Breast epithelium (tissue), 4 donors: ENCODE data around the gene WRAP53. TPM values are rescaled to one million over a fixed set of nuclear protein-coding genes. Genes with fewer than 3 reads are reported as not detected.
A peak's percentile ranks its signal among the peaks of the same experiment; 100 is the strongest.

Source experiments
- DNase-seq, 2 donors: peaks; one replicate each; pipeline ENCODE4 v3.0.0-alpha.2; 2019; ENCODE audit warnings: low spot score in 2 of 2
- H3K27ac ChIP-seq, 2 donors: fragments of 200-600 bp; sonication (generic) in 1 of 2; one replicate each; pipeline ENCODE4 v1.5.1; 2016 to 2019; ENCODE audit warnings: mild to moderate bottlenecking in 1 of 2
- H3K27me3 ChIP-seq, 2 donors: fragments of 200-600 bp; sonication (generic) in 1 of 2; one replicate each; pipeline versions ENCODE4 v1.5.1 to v1.6.0; 2017 to 2019; ENCODE audit warnings: control low read depth in 1 of 2, mild to moderate bottlenecking in 1 of 2
- H3K36me3 ChIP-seq: fragments of 200-600 bp; one replicate; pipeline ENCODE4 v1.5.1; 2019
- H3K4me1 ChIP-seq, 2 donors: fragments of 200-600 bp; sonication (generic); one replicate each; pipeline ENCODE4 v1.5.1; 2016 to 2019; ENCODE audit warnings: control low read depth in 1 of 2
- H3K4me3 ChIP-seq, 3 donors: fragments of 200-600 bp; sonication (generic); 1 replicate in 2 of 3; 2 replicates in 1 of 3; pipeline ENCODE4 v1.5.1; 2016 to 2019; ENCODE audit warnings: mild to moderate bottlenecking in 3 of 3, moderate library complexity in 2 of 3
- H3K9me3 ChIP-seq, 2 donors: fragments of 200-600 bp; sonication (generic) in 1 of 2; one replicate each; pipeline ENCODE4 v1.5.1; 2016 to 2019; ENCODE audit warnings: control low read depth in 1 of 2
- POLR2A ChIP-seq: fragments of 450-650 bp; IDR thresholded peaks from one replicate; pipeline ENCODE4 v1.6.1; 2016; ENCODE audit warnings: antibody characterized with exemption, mild to moderate bottlenecking, moderate library complexity
- POLR2AphosphoS5 ChIP-seq, 3 donors: sonication (generic); formaldehyde crosslinking; IDR thresholded peaks; one replicate each; pipeline ENCODE4 v1.6.1; 2017; ENCODE audit warnings: antibody characterized with exemption in 3 of 3
- intact Hi-C: fragments of 100-400 bp; cut with DNase I; formaldehyde crosslinking; loops from one replicate; pipeline ENCODE4 v1.15.1; 2023; ENCODE audit warnings: low total_unique reads
- total RNA-seq, 3 donors: library from RNA; depleted of rRNA; stranded (reverse); fragments of >200 nt; gene quantifications; one replicate each; pipeline ENCODE4 v1.1.0, GENCODE V29; 2016
- TF ChIP-seq, protein P1 (sequence below), 3 donors: fragments of 450-650 bp; IDR thresholded peaks; one replicate each; pipeline ENCODE4 v1.5.1; 2016 to 2017; ENCODE audit warnings: antibody characterized with exemption in 3 of 3, mild to moderate bottlenecking in 3 of 3, moderate library complexity in 3 of 3

WRAP53 gene
- total RNA-seq, 3 donors from 2014 or later: 3.6 to 5.4 (median 4.2) TPM

- intact Hi-C loops: no loop called here
- DNase-seq: no peak
- TF ChIP-seq, protein P1, sequence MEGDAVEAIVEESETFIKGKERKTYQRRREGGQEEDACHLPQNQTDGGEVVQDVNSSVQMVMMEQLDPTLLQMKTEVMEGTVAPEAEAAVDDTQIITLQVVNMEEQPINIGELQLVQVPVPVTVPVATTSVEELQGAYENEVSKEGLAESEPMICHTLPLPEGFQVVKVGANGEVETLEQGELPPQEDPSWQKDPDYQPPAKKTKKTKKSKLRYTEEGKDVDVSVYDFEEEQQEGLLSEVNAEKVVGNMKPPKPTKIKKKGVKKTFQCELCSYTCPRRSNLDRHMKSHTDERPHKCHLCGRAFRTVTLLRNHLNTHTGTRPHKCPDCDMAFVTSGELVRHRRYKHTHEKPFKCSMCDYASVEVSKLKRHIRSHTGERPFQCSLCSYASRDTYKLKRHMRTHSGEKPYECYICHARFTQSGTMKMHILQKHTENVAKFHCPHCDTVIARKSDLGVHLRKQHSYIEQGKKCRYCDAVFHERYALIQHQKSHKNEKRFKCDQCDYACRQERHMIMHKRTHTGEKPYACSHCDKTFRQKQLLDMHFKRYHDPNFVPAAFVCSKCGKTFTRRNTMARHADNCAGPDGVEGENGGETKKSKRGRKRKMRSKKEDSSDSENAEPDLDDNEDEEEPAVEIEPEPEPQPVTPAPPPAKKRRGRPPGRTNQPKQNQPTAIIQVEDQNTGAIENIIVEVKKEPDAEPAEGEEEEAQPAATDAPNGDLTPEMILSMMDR (IDR thresholded peaks at IDR 0.05): no peak
- TF ChIP-seq POLR2AphosphoS5 (IDR thresholded peaks at IDR 0.05) (no peak), POLR2A (no peak)
- H3K27me3 ChIP-seq: peaks cover 0 to 2% of the 10 kb centered on the region in 2 donors
- H3K27ac ChIP-seq: no peak overlapping the region
- H3K4me1 ChIP-seq: peaks cover 0 to 2% of the 10 kb centered on the region in 2 donors
- no peak overlapping the region for H3K4me3 ChIP-seq
- no peaks in the 10 kb centered on the region for H3K36me3 ChIP-seq
- H3K9me3 ChIP-seq: no peaks in the 10 kb centered on the region
Observed at GRCh38 chr17:7700510-7700909, 12.2 kb downstream of the WRAP53 start.

DNA sequence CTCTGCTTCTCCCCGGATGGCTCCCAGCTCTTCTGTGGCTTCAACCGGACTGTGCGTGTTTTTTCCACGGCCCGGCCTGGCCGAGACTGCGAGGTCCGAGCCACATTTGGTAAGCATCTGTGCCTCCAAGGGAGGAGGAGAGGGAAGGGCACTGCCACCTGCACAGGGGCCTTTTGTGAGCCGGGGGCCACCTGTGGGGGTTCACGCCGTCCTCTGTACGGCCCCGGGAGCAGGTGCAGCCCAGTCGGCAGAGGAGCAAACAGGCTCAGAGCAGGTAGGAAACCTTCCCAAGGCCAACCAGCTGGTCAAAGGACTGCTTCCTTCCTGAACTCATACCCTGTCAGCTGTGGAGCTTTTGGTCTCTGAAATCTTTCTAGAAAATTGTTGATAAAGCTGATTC is 13.4 kb downstream of the WRAP53 start:
- H3K4me3 ChIP-seq: no peak overlapping the region
- no peaks in the 10 kb centered on the region for H3K9me3 ChIP-seq
- intact Hi-C loops: no loop called here
- no peak for TF ChIP-seq POLR2A
- TF ChIP-seq POLR2AphosphoS5 (IDR thresholded peaks at IDR 0.05): no peak
- TF ChIP-seq, protein P1 (IDR thresholded peaks at IDR 0.05): no peak
- no peak overlapping the region for H3K27ac ChIP-seq
- H3K4me1 ChIP-seq: peaks cover 0 to 2% of the 10 kb centered on the region in 2 donors
- no peak for DNase-seq
- no peaks in the 10 kb centered on the region for H3K36me3 ChIP-seq
- peaks cover 0 to 2% of the 10 kb centered on the region in 2 donors for H3K27me3 ChIP-seq

DNA sequence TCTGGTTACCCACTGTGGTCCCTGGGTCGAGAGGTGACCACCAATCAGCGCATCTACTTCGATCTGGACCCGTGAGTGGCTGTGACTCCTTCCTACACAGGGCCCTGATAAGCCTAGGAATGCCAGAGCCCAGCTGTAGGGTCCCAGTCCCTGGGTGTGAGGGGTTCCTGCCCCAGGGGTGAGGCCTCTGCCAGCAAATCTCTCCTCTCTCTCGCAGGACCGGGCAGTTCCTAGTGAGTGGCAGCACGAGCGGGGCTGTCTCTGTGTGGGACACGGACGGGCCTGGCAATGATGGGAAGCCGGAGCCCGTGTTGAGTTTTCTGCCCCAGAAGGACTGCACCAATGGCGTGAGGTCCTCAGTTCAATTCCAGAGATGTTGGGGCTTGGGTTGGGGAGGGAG is 14.5 kb downstream of the WRAP53 start:
- intact Hi-C loops: no loop called here
- Histone ChIP-seq H3K36me3 (no peaks in the 10 kb centered on the region), H3K27me3 (peaks cover 0 to 2% of the 10 kb centered on the region in 2 donors), H3K4me3 (no peak overlapping the region), H3K9me3 (no peaks in the 10 kb centered on the region), H3K27ac (no peak overlapping the region), H3K4me1 (peaks cover 0 to 2% of the 10 kb centered on the region in 2 donors)
- no peak for DNase-seq
- TF ChIP-seq POLR2AphosphoS5 (IDR thresholded peaks at IDR 0.05) (no peak), POLR2A (no peak)
- TF ChIP-seq, protein P1 (IDR thresholded peaks at IDR 0.05): no peak

- Histone ChIP-seq H3K9me3 (no peaks in the 10 kb centered on the region), H3K36me3 (no peaks in the 10 kb centered on the region), H3K27me3 (peaks cover 0 to 2% of the 10 kb centered on the region in 2 donors), H3K27ac (peak overlapping the region; percentile 8 to 53), H3K4me3 (peak overlapping the region in 2 of 3 donors; percentile 71 to 81), H3K4me1 (peaks cover 0 to 2% of the 10 kb centered on the region in 2 donors)
- peak in 1 of 2 donors; percentile 52 for DNase-seq
- intact Hi-C loops: no loop called here
- no peak for TF ChIP-seq POLR2AphosphoS5 (IDR thresholded peaks at IDR 0.05)
- TF ChIP-seq, protein P1 (IDR thresholded peaks at IDR 0.05): no peak
- no peak for TF ChIP-seq POLR2A
Observed at GRCh38 chr17:7703584-7704479, 15.6 kb downstream of the WRAP53 start.

DNA sequence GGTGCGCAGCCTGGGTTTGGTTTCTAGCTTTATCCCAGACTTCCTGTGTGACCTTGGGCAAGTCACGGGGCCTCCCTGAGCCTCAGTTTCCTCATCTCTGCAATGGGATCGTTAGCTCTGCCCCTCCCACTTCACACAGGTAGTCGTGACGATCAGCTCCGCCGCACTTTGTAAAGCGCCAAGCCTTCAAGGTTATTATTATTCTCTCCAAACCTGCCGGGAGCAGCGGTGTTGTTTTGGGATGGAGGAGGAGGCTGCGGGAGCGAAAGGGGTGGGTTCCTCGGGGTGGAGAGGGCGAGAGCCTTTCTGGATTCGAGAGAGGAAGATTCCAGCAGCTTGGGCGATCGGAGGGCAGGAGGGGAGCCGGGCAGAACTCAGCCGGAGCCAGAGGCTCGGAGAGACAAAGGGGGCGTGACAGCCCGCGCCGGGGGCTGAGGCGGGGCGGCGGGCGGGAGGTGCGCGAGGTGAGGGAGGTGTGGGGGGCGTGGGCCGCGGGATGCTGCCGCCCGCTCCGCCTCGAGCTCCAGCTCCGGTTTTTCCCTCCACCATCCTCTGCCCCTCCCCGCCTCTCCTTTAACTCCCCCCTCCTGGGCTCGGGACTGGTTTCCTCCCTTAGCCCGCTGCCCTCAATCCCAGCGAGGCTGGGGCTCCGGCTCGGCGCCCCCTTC is 16.5 kb downstream of the WRAP53 start, which contains the start of gene EFNB3:
EFNB3 (plus strand) TSS at position 602 of the 668 bp plus-strand sequence. CDS start 397 bp downstream, outside the sequence.
- Histone ChIP-seq H3K27me3 (peaks cover 0 to 2% of the 10 kb centered on the region in 2 donors), H3K9me3 (no peaks in the 10 kb centered on the region), H3K36me3 (no peaks in the 10 kb centered on the region), H3K4me3 (peak within 1 kb of the TSS; percentile 29 to 81 (median 71)), H3K27ac (peak within 1 kb of the TSS in 1 of 2 donors; percentile 8), H3K4me1 (peaks cover 0 to 2% of the 10 kb centered on the region in 2 donors)
- TF ChIP-seq POLR2AphosphoS5 (IDR thresholded peaks at IDR 0.05) (no peak), POLR2A (no peak)
- TF ChIP-seq, protein P1 (IDR thresholded peaks at IDR 0.05): no peak
- no peak for DNase-seq
- intact Hi-C loops: no loop called here
